Measurements from ENCODE around the gene HNRNPUL1.

Gene HNRNPUL1

GRCh38 chr19:41356984-41357739 lies 93.0 kb downstream of the HNRNPUL1 start:
- TF ChIP-seq TAF1 (IDR thresholded peaks at IDR 0.05; ENCODE audit: low read depth) (no peak), TEAD4 (IDR thresholded peaks at IDR 0.05) (no peak), RAD21 (IDR thresholded peaks at IDR 0.05; ENCODE audit: low read depth) (no peak), USF1 (IDR thresholded peaks at IDR 0.05) (no peak), FOXM1 (IDR thresholded peaks at IDR 0.05; ENCODE audit: borderline replicate concordance, low read depth) (no peak), YY1 (IDR thresholded peaks at IDR 0.05; ENCODE audit: low read depth) (no peak), EGR1 (IDR thresholded peaks at IDR 0.05) (no peak), TCF12 (IDR thresholded peaks at IDR 0.05; ENCODE audit: low read depth) (no peak), NFIC (IDR thresholded peaks at IDR 0.05) (no peak), CEBPB (IDR thresholded peaks at IDR 0.05) (no peak), EP300 (IDR thresholded peaks at IDR 0.05; ENCODE audit: borderline replicate concordance) (no peak), CREB1 (IDR thresholded peaks at IDR 0.05; ENCODE audit: low read depth) (no peak)
- TF ChIP-seq, protein P1, sequence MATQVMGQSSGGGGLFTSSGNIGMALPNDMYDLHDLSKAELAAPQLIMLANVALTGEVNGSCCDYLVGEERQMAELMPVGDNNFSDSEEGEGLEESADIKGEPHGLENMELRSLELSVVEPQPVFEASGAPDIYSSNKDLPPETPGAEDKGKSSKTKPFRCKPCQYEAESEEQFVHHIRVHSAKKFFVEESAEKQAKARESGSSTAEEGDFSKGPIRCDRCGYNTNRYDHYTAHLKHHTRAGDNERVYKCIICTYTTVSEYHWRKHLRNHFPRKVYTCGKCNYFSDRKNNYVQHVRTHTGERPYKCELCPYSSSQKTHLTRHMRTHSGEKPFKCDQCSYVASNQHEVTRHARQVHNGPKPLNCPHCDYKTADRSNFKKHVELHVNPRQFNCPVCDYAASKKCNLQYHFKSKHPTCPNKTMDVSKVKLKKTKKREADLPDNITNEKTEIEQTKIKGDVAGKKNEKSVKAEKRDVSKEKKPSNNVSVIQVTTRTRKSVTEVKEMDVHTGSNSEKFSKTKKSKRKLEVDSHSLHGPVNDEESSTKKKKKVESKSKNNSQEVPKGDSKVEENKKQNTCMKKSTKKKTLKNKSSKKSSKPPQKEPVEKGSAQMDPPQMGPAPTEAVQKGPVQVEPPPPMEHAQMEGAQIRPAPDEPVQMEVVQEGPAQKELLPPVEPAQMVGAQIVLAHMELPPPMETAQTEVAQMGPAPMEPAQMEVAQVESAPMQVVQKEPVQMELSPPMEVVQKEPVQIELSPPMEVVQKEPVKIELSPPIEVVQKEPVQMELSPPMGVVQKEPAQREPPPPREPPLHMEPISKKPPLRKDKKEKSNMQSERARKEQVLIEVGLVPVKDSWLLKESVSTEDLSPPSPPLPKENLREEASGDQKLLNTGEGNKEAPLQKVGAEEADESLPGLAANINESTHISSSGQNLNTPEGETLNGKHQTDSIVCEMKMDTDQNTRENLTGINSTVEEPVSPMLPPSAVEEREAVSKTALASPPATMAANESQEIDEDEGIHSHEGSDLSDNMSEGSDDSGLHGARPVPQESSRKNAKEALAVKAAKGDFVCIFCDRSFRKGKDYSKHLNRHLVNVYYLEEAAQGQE (IDR thresholded peaks at IDR 0.05; ENCODE audit: low read depth) = no peak
